Activated CD8-positive, alpha-beta memory T cell treated with anti-CD3 and anti-CD28 coated beads for 24 hours (primary cell): ENCODE measurements around the gene HOMER1.
"Not testable (repeated sequence)": the region's sequence is repeated elsewhere in the genome, so short reads cannot be mapped to it uniquely, and the experiment has no call there.

Source experiments
- DNase-seq: peaks from one replicate; pipeline ENCODE4 v3.0.0-alpha.2; 2020

HOMER1 gene

DNA sequence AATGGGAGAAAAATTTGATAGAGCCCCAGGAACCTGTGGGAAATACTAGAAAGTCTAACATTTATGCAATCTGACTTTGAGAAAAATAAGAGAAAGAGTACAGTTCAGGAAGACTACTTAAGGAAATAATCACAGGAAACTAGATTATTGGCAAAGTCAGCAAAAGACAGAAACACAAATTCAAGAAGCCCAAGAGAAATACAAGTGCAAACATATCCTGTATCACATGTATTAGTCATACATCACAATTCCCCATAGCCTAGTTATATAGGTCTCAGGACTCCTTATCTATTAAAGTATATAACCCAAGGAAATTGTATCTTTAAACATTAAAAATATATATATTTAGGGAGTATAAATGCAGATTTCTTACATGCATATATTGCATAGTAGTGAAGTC lies 100.8 kb downstream of the HOMER1 start:
- no peak for DNase-seq

DNA sequence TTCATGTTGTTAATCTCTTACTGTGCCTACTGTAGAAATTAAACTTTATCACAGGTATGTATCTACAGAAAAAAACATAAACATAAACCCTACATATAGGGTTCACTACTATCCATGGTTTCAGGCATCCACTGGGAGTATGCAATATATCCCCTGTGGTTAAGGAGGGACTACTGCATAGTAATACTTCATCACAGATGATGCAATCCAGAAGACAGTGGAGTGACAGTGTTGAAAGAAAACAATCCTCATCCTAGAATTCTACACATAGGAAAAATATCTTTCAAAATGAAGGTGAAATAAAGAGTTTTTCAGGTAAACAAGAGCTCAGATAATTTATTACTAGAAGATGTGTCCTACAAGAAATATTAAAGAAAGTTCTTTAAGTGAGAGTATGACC lies 105.9 kb downstream of the HOMER1 start:
- DNase-seq, result no peak

DNA sequence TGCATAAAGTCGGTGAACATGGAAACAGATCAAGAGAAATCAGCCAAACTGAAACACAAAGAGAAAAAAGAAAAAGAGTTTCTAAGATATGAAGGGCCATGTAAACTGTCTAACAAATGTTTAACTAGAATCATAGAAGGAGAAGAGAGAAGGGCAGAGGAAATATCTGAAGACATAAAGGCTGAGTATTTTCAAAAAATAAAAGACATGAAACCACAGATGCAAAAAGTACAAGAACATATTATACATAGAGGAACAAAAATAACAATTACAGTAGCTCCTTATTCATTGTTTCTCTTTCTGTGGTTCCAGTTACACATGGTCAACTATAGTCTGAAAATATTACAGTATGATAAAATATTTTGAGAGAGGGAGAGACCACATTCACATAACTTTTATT lies 106.3 kb downstream of the HOMER1 start:
- no peak for DNase-seq

DNA sequence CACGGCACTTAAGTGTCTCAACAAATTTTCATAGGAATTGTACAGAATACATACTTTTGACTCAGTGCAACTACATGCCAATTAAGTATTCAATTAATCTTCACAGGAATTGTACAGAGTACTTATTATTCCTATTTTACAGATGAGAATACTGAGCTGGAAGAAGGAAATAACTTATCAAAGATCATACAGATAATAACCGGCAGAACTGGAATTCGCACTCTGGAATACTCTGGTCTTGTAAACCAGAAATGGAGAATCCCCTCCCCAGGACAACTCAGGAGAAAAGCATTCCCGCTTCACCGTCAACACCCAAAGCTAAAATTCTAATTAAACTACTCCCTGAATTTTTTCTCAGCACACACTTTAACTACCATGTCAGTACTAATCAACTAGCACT lies 112.7 kb downstream of the HOMER1 start:
- no peak for DNase-seq

DNA sequence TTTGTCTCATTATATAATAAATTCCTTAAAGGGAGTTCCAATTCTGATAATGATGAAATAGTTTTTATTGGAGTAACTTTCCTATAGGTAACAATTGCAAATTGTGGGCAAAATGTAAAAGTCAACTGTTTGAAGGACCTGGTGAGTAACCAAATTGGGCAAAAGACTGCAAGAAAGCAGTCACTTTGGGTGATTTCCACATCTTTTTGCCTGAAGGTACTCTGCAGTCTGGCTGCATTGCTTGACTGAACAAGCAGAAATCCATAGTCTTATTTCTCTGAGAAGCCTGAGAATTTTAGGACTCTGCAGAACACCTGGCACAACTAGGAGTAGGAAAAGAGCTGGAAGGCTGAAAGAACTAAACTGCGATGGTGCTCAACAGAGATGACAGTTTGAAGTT lies 114.9 kb downstream of the HOMER1 start:
- DNase-seq, result no peak

DNA sequence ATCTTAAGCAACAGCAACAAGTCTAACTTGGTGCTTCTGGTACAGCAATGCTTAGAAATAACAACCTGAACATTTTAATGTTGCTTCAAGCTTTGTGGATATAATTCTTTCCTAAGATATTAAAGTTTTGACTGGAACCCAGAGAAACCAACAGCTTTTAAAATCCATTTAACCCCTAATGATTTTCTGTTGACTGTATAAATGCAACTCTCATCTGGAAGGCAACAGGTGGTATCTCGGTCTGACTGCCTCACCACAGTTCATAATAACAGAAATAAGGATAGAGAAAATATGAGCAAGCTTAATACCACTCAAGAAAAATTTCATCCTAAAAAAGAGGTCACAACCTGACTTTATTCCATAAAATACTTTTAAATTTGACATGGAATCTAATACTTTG lies 116.9 kb downstream of the HOMER1 start:
- DNase-seq, result no peak

DNA sequence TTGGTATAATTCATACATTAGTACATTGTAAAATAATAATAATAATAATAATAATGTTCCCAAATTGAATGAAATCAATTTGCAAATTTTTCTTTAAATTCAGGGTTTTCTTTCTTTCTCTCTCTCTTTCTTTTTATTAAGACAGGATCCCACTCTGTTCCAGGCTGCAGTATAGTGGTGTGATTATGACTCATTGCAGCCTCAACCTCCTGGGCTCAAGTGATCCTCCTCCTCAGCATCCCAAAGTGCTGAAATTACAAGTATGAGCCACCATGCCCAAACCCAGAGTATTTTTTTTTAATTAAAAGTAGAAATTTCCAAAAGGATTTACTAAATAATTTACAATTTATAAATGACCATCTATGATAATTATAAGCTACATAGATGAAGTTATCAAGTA lies 117.7 kb downstream of the HOMER1 start:
- no peak for DNase-seq

DNA sequence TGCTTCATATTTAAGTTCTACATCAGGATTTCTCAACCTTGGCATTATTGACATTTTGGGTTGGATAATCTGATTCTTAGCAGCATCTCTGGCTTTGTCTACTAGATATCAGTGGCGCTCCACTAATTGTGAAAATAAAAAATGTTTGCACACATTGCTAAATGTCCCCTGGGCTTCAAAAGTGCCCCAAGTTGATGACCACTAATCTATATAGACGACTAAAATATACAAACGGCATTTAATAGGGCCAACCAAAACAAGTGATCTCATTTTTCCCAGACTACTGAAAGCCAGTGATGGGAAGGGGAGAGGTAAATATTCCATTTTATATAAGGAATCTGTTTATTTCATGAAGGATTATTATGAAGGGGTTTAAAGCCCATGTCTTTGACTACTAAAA lies 118.6 kb downstream of the HOMER1 start:
- no peak for DNase-seq

DNA sequence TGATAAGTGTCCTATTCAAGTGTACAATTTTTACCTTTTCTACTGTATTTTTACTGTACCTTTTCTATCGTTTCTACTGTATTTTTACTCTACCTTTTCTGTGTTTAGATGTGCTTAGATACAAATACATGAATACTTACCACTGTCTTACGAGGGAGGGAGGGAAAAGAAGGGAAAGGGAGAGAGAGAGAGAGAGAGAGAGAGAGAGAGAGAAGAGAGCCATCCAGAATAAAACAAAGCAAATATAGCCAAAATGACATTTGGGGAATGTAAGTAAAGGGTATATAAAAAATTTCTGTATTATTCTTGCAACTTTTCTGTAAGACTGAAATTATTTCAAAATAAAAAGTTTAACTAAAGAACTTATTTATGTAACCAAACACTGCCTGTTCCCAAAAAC lies 121.2 kb downstream of the HOMER1 start:
- no peak for DNase-seq

DNA sequence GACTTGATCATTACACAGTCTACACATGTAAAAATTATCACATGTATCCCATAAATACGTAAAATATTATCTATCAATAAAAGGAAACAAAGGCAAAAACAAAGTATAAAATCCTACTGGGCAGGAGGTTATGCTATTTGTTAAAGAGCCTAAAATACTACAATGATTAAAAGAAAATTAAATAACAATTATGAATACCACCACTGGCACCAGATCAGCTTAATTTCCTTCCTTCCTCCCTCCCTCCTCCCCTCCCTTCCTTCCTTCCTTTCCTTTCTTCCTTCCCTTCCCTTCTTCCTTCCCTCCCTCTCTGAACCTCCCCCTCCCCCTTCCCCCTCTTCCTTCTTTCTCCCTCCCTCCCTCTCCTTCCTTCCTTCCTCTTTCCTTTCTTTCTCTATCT lies 127.3 kb downstream of the HOMER1 start:
- no peak for DNase-seq

DNA sequence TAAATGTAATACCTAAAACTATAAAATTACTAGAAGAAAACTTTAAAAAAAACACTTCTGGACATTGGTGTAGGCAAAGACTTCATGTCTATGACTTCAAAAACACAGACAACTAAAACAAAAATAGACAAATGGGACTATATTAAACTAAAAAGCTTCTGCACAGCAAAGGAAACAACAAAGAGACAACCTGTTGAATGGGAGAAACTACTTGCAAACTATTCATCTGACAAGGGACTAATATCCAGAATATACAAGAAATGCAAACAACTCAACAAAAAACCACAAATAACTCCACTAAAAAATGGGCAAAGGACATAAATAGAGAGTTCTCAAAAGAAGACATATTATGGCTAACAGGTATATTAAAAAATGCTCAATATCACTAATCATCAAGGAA lies 128.8 kb downstream of the HOMER1 start:
- DNase-seq, result not testable (repeated sequence)

DNA sequence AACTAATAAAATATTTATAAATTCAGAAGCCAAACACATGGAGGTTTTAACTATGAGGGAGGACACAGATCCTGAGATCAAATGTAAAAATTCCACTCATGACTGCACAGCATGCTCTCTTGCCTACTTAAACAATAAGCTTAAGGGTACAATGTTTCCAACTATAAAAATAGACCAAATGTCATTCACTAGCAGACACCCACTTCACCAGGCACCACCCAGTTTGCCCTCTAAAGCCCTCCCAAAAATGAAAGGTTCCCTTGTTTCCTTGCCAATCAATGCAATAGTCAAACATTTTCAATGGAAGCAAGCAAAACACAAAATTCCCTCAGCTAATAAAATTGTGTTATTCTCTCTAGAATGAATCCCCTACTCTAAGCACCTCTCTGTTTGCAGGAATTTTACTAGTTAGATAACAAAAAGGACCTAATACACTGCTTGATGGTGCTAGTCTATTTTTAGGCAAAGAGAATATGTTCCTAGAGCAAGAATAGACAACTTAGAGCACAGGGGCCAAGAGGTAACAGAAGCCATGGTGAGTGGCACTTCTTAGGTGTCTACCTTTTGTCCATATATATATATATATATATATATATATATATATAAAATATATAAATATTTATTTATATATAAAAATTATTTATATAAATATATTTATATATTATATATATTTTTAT lies 135.3 kb downstream of the HOMER1 start:
- DNase-seq, result no peak

DNA sequence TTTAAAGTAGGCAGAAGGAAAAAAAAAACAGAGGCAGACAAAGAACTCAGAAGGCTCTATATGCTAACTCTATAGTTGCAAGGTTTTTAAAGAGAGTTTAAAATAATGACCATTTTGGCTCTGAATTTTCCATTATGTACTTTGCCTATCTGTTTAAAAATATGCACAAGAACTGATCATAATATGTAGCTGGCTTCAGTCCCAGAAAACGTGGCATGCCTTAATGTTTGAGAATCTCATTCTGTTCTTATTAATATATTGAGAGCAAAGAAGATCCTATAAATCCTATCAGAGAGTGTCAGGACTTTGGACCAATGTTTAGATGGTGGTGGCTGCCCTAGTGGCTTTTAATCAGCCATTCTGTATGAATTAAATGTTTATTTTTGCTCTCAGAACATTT lies 156.5 kb downstream of the HOMER1 start:
- no peak for DNase-seq

DNA sequence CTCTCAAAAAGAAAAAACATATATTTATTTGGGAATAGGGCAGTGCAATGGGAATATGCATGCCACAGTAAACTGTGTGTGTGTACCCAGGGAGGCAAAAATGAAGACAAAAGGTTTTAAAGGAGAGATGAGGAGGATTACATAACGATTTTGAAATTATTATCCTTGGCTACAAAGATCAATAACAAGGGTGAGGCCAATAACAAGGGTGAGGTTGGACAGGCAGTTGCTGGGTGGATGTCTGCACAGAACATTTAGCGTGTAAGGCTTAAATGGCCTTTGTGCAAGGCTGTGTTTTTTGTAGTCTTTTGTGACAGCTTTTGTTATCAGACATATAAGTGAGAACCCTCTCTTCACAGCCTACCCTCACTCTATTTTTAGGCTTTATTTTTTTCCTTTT lies 164.1 kb downstream of the HOMER1 start:
- DNase-seq, result no peak

DNA sequence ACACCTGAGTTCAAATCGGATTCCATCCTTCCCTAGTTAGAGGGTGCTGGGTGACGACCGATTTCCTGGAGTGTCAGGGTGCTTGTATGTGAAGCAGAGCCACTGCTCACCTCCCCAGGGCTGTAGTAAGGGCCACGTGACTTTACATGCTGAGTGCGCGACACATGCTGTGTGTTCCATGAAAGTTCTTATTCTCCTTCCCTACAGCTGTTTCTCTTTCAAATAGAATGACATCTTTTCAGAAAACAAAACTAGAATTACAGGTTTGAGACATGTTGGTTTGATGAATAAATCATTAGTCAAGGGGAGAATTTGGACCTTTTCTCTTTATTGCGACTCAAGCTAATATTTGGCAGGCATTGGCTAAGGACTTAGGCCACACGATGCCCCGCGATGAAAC lies 164.9 kb downstream of the HOMER1 start:
- DNase-seq, result no peak

DNA sequence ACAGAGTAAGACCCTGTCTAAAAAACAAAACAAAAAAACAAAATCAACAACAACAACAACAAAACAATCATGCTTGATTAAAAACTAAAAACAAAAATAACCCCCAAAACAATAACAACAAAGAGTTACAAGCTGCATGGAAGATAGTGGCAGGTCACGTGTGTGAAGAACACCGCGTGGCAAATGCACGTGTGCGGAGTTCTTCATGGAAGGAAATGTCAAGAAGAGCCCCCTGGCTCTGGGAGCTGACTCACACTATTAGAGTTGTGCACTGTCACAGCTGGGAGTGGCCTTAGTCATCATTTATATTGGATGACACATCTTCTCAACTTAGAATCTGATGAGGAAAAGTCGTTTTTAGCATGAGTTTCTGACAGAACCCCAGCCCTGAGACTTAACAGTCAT lies 167.5 kb downstream of the HOMER1 start:
- DNase-seq, result no peak

DNA sequence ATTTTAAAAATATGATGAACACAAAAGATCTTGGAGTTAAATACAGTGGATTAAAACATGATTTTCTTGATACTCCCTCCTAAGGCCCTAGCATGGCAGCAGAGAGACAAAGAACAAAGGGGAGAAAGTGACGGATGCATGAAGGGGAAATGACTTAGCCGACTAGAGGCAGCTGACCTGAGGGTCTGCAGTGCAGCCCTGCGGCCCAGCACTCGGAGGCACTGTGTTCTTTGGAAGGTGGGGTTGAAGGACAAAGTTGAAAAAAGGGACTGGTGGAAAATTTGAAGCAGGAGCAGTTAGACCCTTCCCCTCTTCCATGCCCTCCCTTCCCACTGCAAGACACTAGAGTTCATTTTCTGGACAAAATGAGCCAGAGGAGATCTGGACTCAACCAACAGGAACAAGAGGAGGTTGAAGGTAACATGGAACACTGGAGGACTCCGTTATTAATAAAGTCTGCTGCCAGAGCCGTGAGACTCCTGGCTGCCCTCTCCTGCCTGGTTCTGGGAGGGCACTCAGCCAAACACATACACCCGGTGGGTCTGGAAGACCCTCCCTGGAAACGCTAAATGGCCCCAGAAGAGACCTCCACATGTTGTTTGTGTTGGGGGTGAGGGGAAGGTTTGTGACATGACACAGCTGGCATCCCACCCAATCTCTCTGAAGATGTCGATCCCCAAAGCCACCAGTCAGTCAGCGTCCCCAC lies 179.9 kb downstream of the HOMER1 start:
- no peak for DNase-seq

DNA sequence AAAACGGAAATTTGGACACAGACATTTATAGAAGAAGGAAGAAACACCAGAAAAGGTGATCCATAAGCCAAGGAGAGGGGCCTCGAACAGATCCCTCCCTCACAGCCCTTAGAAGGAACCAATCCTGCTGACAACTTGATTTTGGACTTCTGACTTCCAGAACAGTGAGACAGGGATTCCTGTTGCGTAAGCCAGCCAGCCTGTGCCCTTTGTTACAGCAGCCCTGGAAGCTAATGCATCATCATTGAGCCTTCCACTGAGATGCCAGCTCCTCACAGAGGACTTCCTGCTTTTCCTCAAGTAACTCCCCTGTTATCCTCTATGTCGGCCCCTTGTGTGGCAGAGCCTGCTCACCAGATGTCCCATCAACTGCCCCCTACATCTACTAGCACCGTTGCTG lies 183.9 kb downstream of the HOMER1 start:
- DNase-seq, result no peak

DNA sequence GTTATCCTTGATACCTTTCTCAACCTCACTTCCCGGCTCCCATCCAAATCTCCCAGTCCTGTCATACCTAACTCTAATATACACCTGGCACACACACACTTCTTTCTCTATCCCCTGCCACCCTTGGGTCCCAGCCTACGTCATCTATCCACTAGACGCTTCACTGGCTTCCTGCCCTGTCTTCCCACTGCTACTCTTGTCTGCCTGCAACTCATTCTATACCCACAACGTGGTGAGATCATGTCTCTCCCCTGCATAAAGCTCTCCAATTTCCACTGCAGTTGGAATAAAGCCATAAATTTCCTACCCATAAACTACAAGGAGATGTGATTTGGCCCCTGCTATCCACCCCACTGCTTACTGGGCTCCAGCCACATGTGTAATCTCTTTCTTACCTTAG lies 184.5 kb downstream of the HOMER1 start:
- DNase-seq, result no peak
